ENCODE measurements around the gene FAM187B.

DNA sequence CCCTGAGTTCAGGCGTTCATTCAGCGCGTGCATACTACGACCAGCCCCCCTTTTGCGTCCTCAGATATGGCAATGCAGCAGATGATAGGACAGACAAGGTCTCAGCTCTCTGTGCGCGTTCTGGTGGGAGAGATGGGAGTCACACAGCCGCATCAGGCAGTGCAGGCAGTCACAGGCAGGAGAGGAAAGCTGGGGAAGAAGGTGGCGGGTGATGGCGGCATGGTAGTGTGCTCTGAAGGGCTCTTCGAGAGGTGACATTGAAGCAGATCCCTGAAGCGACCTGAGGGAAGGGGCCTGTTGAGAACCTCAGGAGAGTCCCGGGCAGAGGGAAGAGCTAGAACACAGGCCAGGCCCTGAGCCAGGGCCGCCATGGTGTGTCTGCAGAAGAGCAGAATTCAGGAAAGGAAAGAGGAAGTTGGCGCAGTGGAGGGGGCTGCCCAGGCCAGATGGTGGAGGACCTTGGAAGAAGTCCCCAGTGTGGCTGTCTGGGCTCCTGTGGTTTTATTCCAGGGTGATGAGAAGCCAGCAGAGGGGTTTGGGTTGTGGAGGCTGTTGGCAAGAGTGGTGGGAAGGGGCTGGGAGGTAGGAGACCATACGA, 43.7 kb upstream of the FAM187B start:
- TF ChIP-seq GABPA (IDR thresholded peaks at IDR 0.05; ENCODE audit: low read depth) (no peak), RAD21 (IDR thresholded peaks at IDR 0.05; ENCODE audit: low read length) (no peak), POLR2AphosphoS5 (IDR thresholded peaks at IDR 0.05; ENCODE audit: low read depth, low read length) (no peak), TEAD4 (IDR thresholded peaks at IDR 0.05; ENCODE audit: borderline replicate concordance, insufficient read depth) (no peak), TCF12 (IDR thresholded peaks at IDR 0.05) (no peak), TAF1 (IDR thresholded peaks at IDR 0.05; ENCODE audit: borderline replicate concordance, low read depth, low read length) (no peak)
- TF ChIP-seq, protein P1, sequence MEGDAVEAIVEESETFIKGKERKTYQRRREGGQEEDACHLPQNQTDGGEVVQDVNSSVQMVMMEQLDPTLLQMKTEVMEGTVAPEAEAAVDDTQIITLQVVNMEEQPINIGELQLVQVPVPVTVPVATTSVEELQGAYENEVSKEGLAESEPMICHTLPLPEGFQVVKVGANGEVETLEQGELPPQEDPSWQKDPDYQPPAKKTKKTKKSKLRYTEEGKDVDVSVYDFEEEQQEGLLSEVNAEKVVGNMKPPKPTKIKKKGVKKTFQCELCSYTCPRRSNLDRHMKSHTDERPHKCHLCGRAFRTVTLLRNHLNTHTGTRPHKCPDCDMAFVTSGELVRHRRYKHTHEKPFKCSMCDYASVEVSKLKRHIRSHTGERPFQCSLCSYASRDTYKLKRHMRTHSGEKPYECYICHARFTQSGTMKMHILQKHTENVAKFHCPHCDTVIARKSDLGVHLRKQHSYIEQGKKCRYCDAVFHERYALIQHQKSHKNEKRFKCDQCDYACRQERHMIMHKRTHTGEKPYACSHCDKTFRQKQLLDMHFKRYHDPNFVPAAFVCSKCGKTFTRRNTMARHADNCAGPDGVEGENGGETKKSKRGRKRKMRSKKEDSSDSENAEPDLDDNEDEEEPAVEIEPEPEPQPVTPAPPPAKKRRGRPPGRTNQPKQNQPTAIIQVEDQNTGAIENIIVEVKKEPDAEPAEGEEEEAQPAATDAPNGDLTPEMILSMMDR (IDR thresholded peaks at IDR 0.05): no peak
- TF ChIP-seq, protein P2, sequence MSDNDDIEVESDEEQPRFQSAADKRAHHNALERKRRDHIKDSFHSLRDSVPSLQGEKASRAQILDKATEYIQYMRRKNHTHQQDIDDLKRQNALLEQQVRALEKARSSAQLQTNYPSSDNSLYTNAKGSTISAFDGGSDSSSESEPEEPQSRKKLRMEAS (IDR thresholded peaks at IDR 0.05; ENCODE audit: low read depth): no peak
- TF ChIP-seq, protein P3, sequence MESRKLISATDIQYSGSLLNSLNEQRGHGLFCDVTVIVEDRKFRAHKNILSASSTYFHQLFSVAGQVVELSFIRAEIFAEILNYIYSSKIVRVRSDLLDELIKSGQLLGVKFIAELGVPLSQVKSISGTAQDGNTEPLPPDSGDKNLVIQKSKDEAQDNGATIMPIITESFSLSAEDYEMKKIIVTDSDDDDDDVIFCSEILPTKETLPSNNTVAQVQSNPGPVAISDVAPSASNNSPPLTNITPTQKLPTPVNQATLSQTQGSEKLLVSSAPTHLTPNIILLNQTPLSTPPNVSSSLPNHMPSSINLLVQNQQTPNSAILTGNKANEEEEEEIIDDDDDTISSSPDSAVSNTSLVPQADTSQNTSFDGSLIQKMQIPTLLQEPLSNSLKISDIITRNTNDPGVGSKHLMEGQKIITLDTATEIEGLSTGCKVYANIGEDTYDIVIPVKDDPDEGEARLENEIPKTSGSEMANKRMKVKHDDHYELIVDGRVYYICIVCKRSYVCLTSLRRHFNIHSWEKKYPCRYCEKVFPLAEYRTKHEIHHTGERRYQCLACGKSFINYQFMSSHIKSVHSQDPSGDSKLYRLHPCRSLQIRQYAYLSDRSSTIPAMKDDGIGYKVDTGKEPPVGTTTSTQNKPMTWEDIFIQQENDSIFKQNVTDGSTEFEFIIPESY (IDR thresholded peaks at IDR 0.05; ENCODE audit: borderline replicate concordance, low read depth): no peak
